ENCODE data around the gene MYH8.

- TF ChIP-seq CTCF (IDR thresholded peaks at IDR 0.05) (no peak), POLR2A (IDR thresholded peaks at IDR 0.05) (no peak)
Measured at GRCh38 chr17:10447026-10447931, 25.5 kb upstream of the MYH8 start.

Measured in uterus (tissue), 2 donors.